BE2C (cell line): ENCODE results near the gene ATG9A.
"Not testable (repeated sequence)": the region's sequence is repeated elsewhere in the genome, so short reads cannot be mapped to it uniquely, and the experiment has no call there.

Source experiments
- DNase-seq: peaks from one replicate; pipeline ENCODE4 v3.0.0-alpha.2; 2020
- H3K27me3 ChIP-seq: fragments of 250-450 bp; sonication (Bioruptor Pico); 2 replicates; pipeline ENCODE4 v1.5.1; 2020; ENCODE audit warnings: mild to moderate bottlenecking
- H3K36me3 ChIP-seq: fragments of 250-450 bp; sonication (Bioruptor Pico); 2 replicates; pipeline ENCODE4 v1.5.1; 2020; ENCODE audit warnings: mild to moderate bottlenecking
- H3K4me1 ChIP-seq: fragments of 250-450 bp; sonication (Bioruptor Pico); 2 replicates; pipeline ENCODE4 v1.5.1; 2020
- H3K4me3 ChIP-seq: 2 replicates; pipeline ENCODE4 v1.5.1; 2011; ENCODE audit warnings: low read depth, low read length
- H3K9me3 ChIP-seq: fragments of 250-450 bp; sonication (Bioruptor Pico); 2 replicates; pipeline ENCODE4 v1.5.1; 2020
- CTCF ChIP-seq: IDR thresholded peaks from 2 replicates; pipeline ENCODE4 v1.5.1; 2012; ENCODE audit warnings: mild to moderate bottlenecking, low read depth, low read length

Gene ATG9A

GRCh38 chr2:219205981-219206327 lies 23.5 kb downstream of the ATG9A start:
- peaks cover 16% of the 10 kb centered on the region for H3K36me3 ChIP-seq
- H3K4me1 ChIP-seq = peaks cover 11% of the 10 kb centered on the region
- no peaks in the 10 kb centered on the region for H3K27me3 ChIP-seq
- no peak for DNase-seq
- TF ChIP-seq CTCF = no peak
- H3K9me3 ChIP-seq = no peaks in the 10 kb centered on the region
- H3K4me3 ChIP-seq = peak overlapping the region; percentile 71

GRCh38 chr2:219205165-219205538 lies 24.3 kb downstream of the ATG9A start:
- Histone ChIP-seq H3K27me3 (no peaks in the 10 kb centered on the region), H3K4me3 (no peak overlapping the region), H3K36me3 (peaks cover 8% of the 10 kb centered on the region), H3K9me3 (no peaks in the 10 kb centered on the region), H3K4me1 (peaks cover 11% of the 10 kb centered on the region)
- DNase-seq = no peak
- TF ChIP-seq CTCF = no peak

- TF ChIP-seq CTCF = no peak
- no peak overlapping the region for H3K4me3 ChIP-seq
- DNase-seq = no peak
- H3K36me3 ChIP-seq = peaks cover 3% of the 10 kb centered on the region; the same call in 1 of the 2 replicates
- no peaks in the 10 kb centered on the region for H3K27me3 ChIP-seq
- H3K4me1 ChIP-seq = peaks cover 11% of the 10 kb centered on the region
- no peaks in the 10 kb centered on the region for H3K9me3 ChIP-seq
Measured at GRCh38 chr2:219204425-219205164, 24.8 kb downstream of the ATG9A start.

GRCh38 chr2:219201331-219201730 lies 28.1 kb downstream of the ATG9A start:
- not testable (repeated sequence) for H3K4me3 ChIP-seq, DNase-seq, H3K27me3 ChIP-seq

GRCh38 chr2:219200502-219201326 lies 28.7 kb downstream of the ATG9A start:
- H3K9me3 ChIP-seq, H3K27me3 ChIP-seq, DNase-seq, H3K4me3 ChIP-seq, H3K36me3 ChIP-seq, H3K4me1 ChIP-seq: not testable (repeated sequence)

More at GRCh38 chr2:219201331-219201730, 28.1 kb downstream of the ATG9A start:
- not testable (repeated sequence) for H3K4me1 ChIP-seq, H3K9me3 ChIP-seq, H3K36me3 ChIP-seq

- H3K4me1 ChIP-seq = no peaks in the 10 kb centered on the region
- no peaks in the 10 kb centered on the region for H3K9me3 ChIP-seq
- no peak for DNase-seq
- TF ChIP-seq CTCF = no peak
- H3K27me3 ChIP-seq = peaks cover 4% of the 10 kb centered on the region; the same call in 1 of the 2 replicates
- no peaks in the 10 kb centered on the region for H3K36me3 ChIP-seq
- H3K4me3 ChIP-seq = no peak overlapping the region
Measured at GRCh38 chr2:219199470-219200211, 29.8 kb downstream of the ATG9A start.
